Suprapubic skin (tissue), 3 donors: Measurements from ENCODE around the gene MOB3A.

ENCODE experiments used
- CTCF ChIP-seq, 2 donors: fragments of 200-600 bp in 1 of 2; fragments of 450-650 bp in 1 of 2; sonication (generic) in 1 of 2; IDR thresholded peaks; one replicate each; pipeline ENCODE4 v1.5.1; 2016 to 2019; ENCODE audit warnings: antibody characterized with exemption in 2 of 2, mild to moderate bottlenecking in 1 of 2, moderate library complexity in 1 of 2
- POLR2A ChIP-seq, 2 donors: fragments of 450-650 bp; IDR thresholded peaks; one replicate each; pipeline ENCODE4 v1.6.1; 2017; ENCODE audit warnings: antibody characterized with exemption in 2 of 2, mild to moderate bottlenecking in 2 of 2, moderate library complexity in 2 of 2

DNA sequence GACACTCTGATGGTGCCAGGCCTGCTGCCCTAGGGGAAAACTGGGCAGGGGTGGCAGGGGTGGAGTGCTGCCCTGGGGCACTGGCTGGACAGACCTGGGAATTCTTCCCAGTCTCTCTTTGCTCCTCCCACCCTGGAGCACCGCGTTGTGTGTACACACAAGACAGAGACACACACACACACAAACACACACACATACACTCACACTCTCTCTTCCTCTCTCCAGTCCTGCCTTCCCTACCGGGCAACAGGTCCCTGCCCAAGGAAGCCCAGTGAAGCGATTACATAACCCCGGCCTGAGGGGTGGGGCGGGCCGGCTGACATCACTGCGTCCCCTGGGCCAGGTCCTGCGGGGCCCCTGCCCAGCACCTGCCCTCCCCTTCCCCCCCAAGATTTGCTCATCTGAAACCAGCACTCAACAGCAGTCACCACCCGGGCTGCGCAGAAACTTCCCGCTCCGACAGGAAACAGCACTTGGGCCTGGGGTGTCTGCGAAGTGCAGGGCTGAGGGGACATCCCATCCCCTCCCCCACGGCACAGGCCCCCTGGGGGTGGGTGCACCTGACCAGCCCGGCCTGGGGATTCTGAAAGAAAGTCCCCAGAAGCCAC lies 46.3 kb downstream of the MOB3A start:
- no peak for TF ChIP-seq CTCF (IDR thresholded peaks at IDR 0.05)
- TF ChIP-seq POLR2A (IDR thresholded peaks at IDR 0.05): peak in 1 of 2 donors; percentile 59
